Liver (tissue), 9 donors: Measurements from ENCODE around the gene CREB5. TPM values are rescaled to one million over a fixed set of nuclear protein-coding genes. Genes with fewer than 3 reads are reported as not detected.

Source experiments
- DNase-seq: peaks from one replicate; pipeline ENCODE4 v3.0.0-alpha.2; 2017; ENCODE audit warnings: low spot score
- H3K27ac ChIP-seq, 2 donors: one replicate each; pipeline ENCODE4 v1.7.0; 2013; ENCODE audit warnings: inconsistent platforms in 2 of 2, low read length in 2 of 2, control low read depth in 1 of 2, low read depth in 1 of 2, mild to moderate bottlenecking in 1 of 2
- H3K27me3 ChIP-seq, 4 donors: one replicate each; pipeline versions ENCODE4 v1.6.1 to v1.7.0; 2013; ENCODE audit warnings: low read length in 3 of 4, inconsistent platforms in 1 of 4, mild to moderate bottlenecking in 1 of 4, moderate library complexity in 1 of 4; ENCODE audit not compliant: control insufficient read depth in 4 of 4, insufficient read depth in 4 of 4
- H3K36me3 ChIP-seq, 4 donors: one replicate each; pipeline versions ENCODE4 v1.6.1 to v1.7.0; 2013; ENCODE audit warnings: low read length in 3 of 4, mild to moderate bottlenecking in 3 of 4, low read depth in 1 of 4, moderate library complexity in 1 of 4; ENCODE audit not compliant: control insufficient read depth in 4 of 4, insufficient read depth in 3 of 4
- H3K4me1 ChIP-seq, 4 donors: one replicate each; pipeline versions ENCODE4 v1.6.1 to v1.7.0; 2013; ENCODE audit warnings: low read length in 3 of 4, mild to moderate bottlenecking in 3 of 4, moderate library complexity in 1 of 4; ENCODE audit not compliant: control insufficient read depth in 4 of 4, insufficient read depth in 4 of 4
- H3K4me3 ChIP-seq, 3 donors: one replicate each; pipeline versions ENCODE4 v1.6.1 to v1.7.0; 2013; ENCODE audit warnings: low read length in 3 of 3, control low read depth in 1 of 3, low read depth in 1 of 3, mild to moderate bottlenecking in 1 of 3
- H3K9ac ChIP-seq, 2 donors: one replicate each; pipeline ENCODE4 v1.7.0; 2013; ENCODE audit warnings: low read length in 2 of 2, mild to moderate bottlenecking in 2 of 2, moderate library complexity in 2 of 2, control low read depth in 1 of 2, low read depth in 1 of 2
- H3K9me3 ChIP-seq, 4 donors: one replicate each; pipeline versions ENCODE4 v1.6.1 to v1.7.0; 2013; ENCODE audit warnings: low read length in 3 of 4; ENCODE audit not compliant: control insufficient read depth in 4 of 4
- ATF3 ChIP-seq: IDR thresholded peaks from 2 replicates; pipeline ENCODE4 v1.6.1; 2016; ENCODE audit warnings: antibody characterized with exemption
- CTCF ChIP-seq: fragments of 150-350 bp; IDR thresholded peaks from 2 replicates; pipeline ENCODE4 v1.5.1; 2017; ENCODE audit warnings: improper control_type of control experiment, low read depth, low read length; ENCODE audit not compliant: missing input control
- EGR1 ChIP-seq, 2 donors: IDR thresholded peaks; 2 replicates each; pipeline ENCODE4 v1.6.1; 2016 to 2018; ENCODE audit warnings: antibody characterized with exemption in 2 of 2, low read depth in 2 of 2
- FOXA1 ChIP-seq: IDR thresholded peaks from 2 replicates; pipeline ENCODE4 v1.6.1; 2016; ENCODE audit warnings: antibody characterized with exemption
- FOXA2 ChIP-seq: IDR thresholded peaks from 2 replicates; pipeline ENCODE4 v1.6.1; 2016; ENCODE audit warnings: antibody characterized with exemption
- GABPA ChIP-seq, 2 donors: IDR thresholded peaks in 1 of 2; conservative IDR thresholded peaks in 1 of 2; 2 replicates each; pipeline ENCODE4 v1.6.1; 2016; ENCODE audit warnings: antibody characterized with exemption in 2 of 2, mild to moderate bottlenecking in 1 of 2, moderate library complexity in 1 of 2
- HNF4A ChIP-seq, 2 donors: conservative IDR thresholded peaks; 2 replicates each; pipeline ENCODE4 v1.6.1; 2016; ENCODE audit warnings: antibody characterized with exemption in 2 of 2, mild to moderate bottlenecking in 2 of 2
- HNF4G ChIP-seq: IDR thresholded peaks from 2 replicates; pipeline ENCODE4 v1.6.1; 2016; ENCODE audit warnings: antibody characterized with exemption
- JUND ChIP-seq, 2 donors: IDR thresholded peaks; 2 replicates each; pipeline ENCODE4 v1.6.1; 2016; ENCODE audit warnings: antibody characterized with exemption in 2 of 2
- NR2F2 ChIP-seq: IDR thresholded peaks from 2 replicates; pipeline ENCODE4 v1.6.1; 2016; ENCODE audit warnings: antibody characterized with exemption
- RAD21 ChIP-seq, 2 donors: IDR thresholded peaks; 2 replicates each; pipeline ENCODE4 v1.6.1; 2016; ENCODE audit warnings: antibody characterized with exemption in 2 of 2, mild to moderate bottlenecking in 2 of 2
- REST ChIP-seq: IDR thresholded peaks from 2 replicates; pipeline ENCODE4 v1.6.1; 2016; ENCODE audit warnings: antibody characterized with exemption, mild to moderate bottlenecking
- RXRA ChIP-seq, 2 donors: IDR thresholded peaks; 2 replicates each; pipeline ENCODE4 v1.6.1; 2017 to 2018; ENCODE audit warnings: antibody characterized with exemption in 2 of 2, mild to moderate bottlenecking in 1 of 2
- SP1 ChIP-seq: IDR thresholded peaks from 2 replicates; pipeline ENCODE4 v1.6.1; 2018; ENCODE audit warnings: antibody characterized with exemption, mild to moderate bottlenecking
- TAF1 ChIP-seq: conservative IDR thresholded peaks from 2 replicates; pipeline ENCODE4 v1.6.1; 2016; ENCODE audit warnings: antibody characterized with exemption, mild to moderate bottlenecking
- YY1 ChIP-seq: IDR thresholded peaks from 2 replicates; pipeline ENCODE4 v1.6.1; 2016; ENCODE audit warnings: antibody characterized with exemption, mild to moderate bottlenecking
- WGBS: extraction: QIAGEN DNeasy Blood & Tissue Kit; methylation state at CpG from one replicate; pipeline ENCODE4 v1.1.7; 2013; 5-methylcytosine and 5-hydroxymethylcytosine counted together
- polyA plus RNA-seq, 2 donors: library from polyadenylated mRNA; stranded (reverse) in 1 of 2; unstranded in 1 of 2; fragments of 200-250 nt in 1 of 2; fragments of >200 nt in 1 of 2; fragmentation: Nextera tagmentation in 1 of 2; extraction: Ambion mirVana in 1 of 2; gene quantifications; one replicate each; pipeline versions ENCODE4 v1.2.1 to v1.2.3, GENCODE V29; 2013 to 2015
- total RNA-seq, 2 donors: library from RNA; depleted of rRNA; stranded (reverse); fragments of >200 nt; gene quantifications; one replicate each; pipeline ENCODE4 v1.2.3, GENCODE V29; 2014
- TF ChIP-seq, protein P1 (sequence below): IDR thresholded peaks from 2 replicates; pipeline ENCODE4 v1.6.1; 2016; ENCODE audit warnings: antibody characterized with exemption
- TF ChIP-seq, protein P2 (sequence below): IDR thresholded peaks from 2 replicates; pipeline ENCODE4 v1.6.1; 2016; ENCODE audit warnings: antibody characterized with exemption
- donor health status: healthy.
- donor health status: healthy.
- donor health status: healthy.
- donor health status: healthy.
- donor health status: healthy.

The CREB5 gene
- total and polyA plus RNA-seq, 4 donors = 0.25 to 0.92 (median 0.67) TPM

GRCh38 chr7:28858895-28859294 is 446.6 kb downstream of the CREB5 start (continued):
- TF ChIP-seq REST (no peak), JUND (IDR thresholded peaks at IDR 0.05) (no peak), YY1 (no peak)
- TF ChIP-seq, protein P1, sequence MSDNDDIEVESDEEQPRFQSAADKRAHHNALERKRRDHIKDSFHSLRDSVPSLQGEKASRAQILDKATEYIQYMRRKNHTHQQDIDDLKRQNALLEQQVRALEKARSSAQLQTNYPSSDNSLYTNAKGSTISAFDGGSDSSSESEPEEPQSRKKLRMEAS = no peak

DNA sequence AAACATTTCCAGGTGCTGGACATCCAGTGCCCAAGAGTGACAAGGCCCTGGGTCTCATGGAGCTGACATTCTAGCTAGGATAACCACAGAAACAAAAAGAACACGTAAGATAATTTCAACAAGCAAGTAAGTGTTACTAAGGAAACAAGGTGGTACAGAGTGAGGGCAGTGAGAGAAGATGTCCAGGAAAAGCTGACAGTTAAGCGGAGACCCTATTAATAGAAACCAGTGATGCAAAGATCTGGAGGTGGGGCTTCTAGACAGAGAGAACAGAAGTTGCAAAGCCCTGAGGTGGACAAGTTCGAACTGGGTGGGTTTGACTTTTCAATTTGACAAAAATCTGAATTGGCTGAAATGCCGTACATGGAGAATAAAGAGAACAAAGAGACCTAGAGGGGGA is 449.5 kb downstream of the CREB5 start:
- WGBS = 96% methylated on average over 4 of the region's 4 CpGs
- H3K9me3 ChIP-seq = no peaks in the 10 kb centered on the region

More for the DNA sequence above, 449.5 kb downstream of the CREB5 start:
- no peaks in the 10 kb centered on the region for H3K36me3 ChIP-seq
- TF ChIP-seq JUND (IDR thresholded peaks at IDR 0.05) = no peak
- no peak for TF ChIP-seq YY1
- no peak for TF ChIP-seq SP1
- TF ChIP-seq RXRA (IDR thresholded peaks at IDR 0.05) = no peak
- TF ChIP-seq EGR1 (IDR thresholded peaks at IDR 0.05; ENCODE audit: low read depth in 2 of 2) = no peak
- TF ChIP-seq, protein P1 = no peak
- TF ChIP-seq FOXA2 = no peak
- no peak for TF ChIP-seq CTCF
- TF ChIP-seq, protein P2, sequence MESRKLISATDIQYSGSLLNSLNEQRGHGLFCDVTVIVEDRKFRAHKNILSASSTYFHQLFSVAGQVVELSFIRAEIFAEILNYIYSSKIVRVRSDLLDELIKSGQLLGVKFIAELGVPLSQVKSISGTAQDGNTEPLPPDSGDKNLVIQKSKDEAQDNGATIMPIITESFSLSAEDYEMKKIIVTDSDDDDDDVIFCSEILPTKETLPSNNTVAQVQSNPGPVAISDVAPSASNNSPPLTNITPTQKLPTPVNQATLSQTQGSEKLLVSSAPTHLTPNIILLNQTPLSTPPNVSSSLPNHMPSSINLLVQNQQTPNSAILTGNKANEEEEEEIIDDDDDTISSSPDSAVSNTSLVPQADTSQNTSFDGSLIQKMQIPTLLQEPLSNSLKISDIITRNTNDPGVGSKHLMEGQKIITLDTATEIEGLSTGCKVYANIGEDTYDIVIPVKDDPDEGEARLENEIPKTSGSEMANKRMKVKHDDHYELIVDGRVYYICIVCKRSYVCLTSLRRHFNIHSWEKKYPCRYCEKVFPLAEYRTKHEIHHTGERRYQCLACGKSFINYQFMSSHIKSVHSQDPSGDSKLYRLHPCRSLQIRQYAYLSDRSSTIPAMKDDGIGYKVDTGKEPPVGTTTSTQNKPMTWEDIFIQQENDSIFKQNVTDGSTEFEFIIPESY = no peak
- no peak for TF ChIP-seq ATF3
- TF ChIP-seq HNF4G = no peak
- TF ChIP-seq TAF1 = no peak
- TF ChIP-seq RAD21 (IDR thresholded peaks at IDR 0.05) = no peak
- TF ChIP-seq REST = no peak
- no peak for TF ChIP-seq GABPA (IDR thresholded peaks at IDR 0.05 in 1 of 2, conservative IDR thresholded peaks at IDR 0.05 in 1 of 2)
- TF ChIP-seq HNF4A (conservative IDR thresholded peaks at IDR 0.05) = no peak
- no peak for TF ChIP-seq FOXA1
- TF ChIP-seq NR2F2 = no peak
- H3K4me1 ChIP-seq = no peaks in the 10 kb centered on the region
- no peak overlapping the region for H3K4me3 ChIP-seq
- H3K27ac ChIP-seq = no peak overlapping the region
- no peak for DNase-seq
- no peaks in the 10 kb centered on the region for H3K27me3 ChIP-seq
- no peak overlapping the region for H3K9ac ChIP-seq
